Left cardiac atrium (tissue), 4 donors: ENCODE data around the gene DLGAP3. TPM values are rescaled to one million over a fixed set of nuclear protein-coding genes. Genes with fewer than 3 reads are reported as not detected.

ENCODE experiments used
- ATAC-seq, 2 donors: fragments of 200-7000 bp; cut with Tn5 transposase; one replicate each; pipeline ENCODE4 v1.9.1; 2020; ENCODE audit warnings: mild to moderate bottlenecking in 2 of 2, moderate library complexity in 2 of 2
- DNase-seq: peaks from one replicate; pipeline ENCODE4 v3.0.0-alpha.2; 2020
- intact Hi-C, 2 donors: fragments of 100-400 bp; cut with DNase I; formaldehyde crosslinking; loops; one replicate each; pipeline versions ENCODE4 v1.14.1 to v1.15.1; 2022 to 2023
- total RNA-seq, 2 donors: library from RNA; stranded (reverse); fragmentation: NEBNext Ultra II Directional; extraction: Animal tissue kit (Norgen Biotek cat#: 25700); gene quantifications; one replicate each; pipeline ENCODE4 v1.2.1, GENCODE V29; 2021
- donor health status: DM: no; HTN: yes; CAD: no.
- donor health status: DM: no; HTN: yes; CAD: no; lungs with severe emphysema.
- donor health status: DM: yes; HTN: yes; CAD: no.
- donor health status: Dilated cardiomyopathy.

Gene DLGAP3
- total RNA-seq, 2 donors from 2014 or later: 0.18 to 0.38 TPM

- no peak for DNase-seq
- no peak for ATAC-seq
- intact Hi-C loops: no loop called here
Measured at GRCh38 chr1:34930702-34931071, 1.2 kb upstream of the DLGAP3 start.

GRCh38 chr1:34929853-34930701 lies 627 bp upstream of the DLGAP3 start:
- peak in 1 of 2 donors; percentile 27 for ATAC-seq

GRCh38 chr1:34928699-34929496 lies 552 bp downstream of the DLGAP3 start:
- ATAC-seq (peak in 1 of 2 donors; percentile 27), DNase-seq (no peak)
- intact Hi-C loops: no loop called here

More at GRCh38 chr1:34929853-34930701, 627 bp upstream of the DLGAP3 start:
- DNase-seq: no peak
- intact Hi-C loops: no loop called here

- intact Hi-C loops: no loop called here
- DNase-seq (no peak), ATAC-seq (no peak)
Measured at GRCh38 chr1:34928066-34928696, 1.3 kb downstream of the DLGAP3 start.

GRCh38 chr1:34927316-34927715 lies 2.1 kb downstream of the DLGAP3 start:
- intact Hi-C loops: no loop called here
- no peak for ATAC-seq
- no peak for DNase-seq

DNA sequence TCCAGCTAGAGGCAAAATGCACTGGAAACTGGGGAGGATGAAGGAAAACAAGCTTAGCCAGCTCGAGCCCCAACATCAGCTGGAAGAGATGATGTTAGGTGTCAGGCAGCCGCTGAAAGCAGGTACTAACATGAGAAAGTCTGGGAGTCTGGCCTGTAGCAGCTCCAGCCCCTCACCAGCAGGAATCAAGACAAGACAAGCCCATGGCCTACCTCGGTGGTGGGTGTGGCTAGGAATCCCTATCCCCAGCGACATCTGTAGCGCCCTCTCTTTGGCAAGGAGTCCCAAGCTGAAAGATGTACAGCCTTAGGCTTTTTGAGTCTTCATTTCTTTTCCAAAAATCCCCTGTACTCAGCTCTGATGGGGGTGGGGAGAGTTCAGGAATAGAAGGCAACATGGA lies 2.6 kb downstream of the DLGAP3 start:
- ATAC-seq: no peak
- intact Hi-C loops: no loop called here
- DNase-seq: no peak

- DNase-seq (no peak), ATAC-seq (no peak)
- intact Hi-C loops: no loop called here
Measured at GRCh38 chr1:34926156-34926555, 3.3 kb downstream of the DLGAP3 start.

GRCh38 chr1:34925730-34926129 lies 3.7 kb downstream of the DLGAP3 start:
- intact Hi-C loops: no loop called here
- DNase-seq: no peak
- no peak for ATAC-seq

GRCh38 chr1:34924759-34925555 lies 4.5 kb downstream of the DLGAP3 start:
- ATAC-seq (peak; percentile 75 to 79), DNase-seq (peak; percentile 78)
- intact Hi-C loops: no loop called here

- intact Hi-C loops: no loop called here
- ATAC-seq (no peak), DNase-seq (no peak)
Measured at GRCh38 chr1:34923490-34923889, 6.0 kb downstream of the DLGAP3 start.

GRCh38 chr1:34918977-34919561 lies 10.4 kb downstream of the DLGAP3 start:
- ATAC-seq (peak in 1 of 2 donors; percentile 71), DNase-seq (no peak)
- intact Hi-C loops: no loop called here

GRCh38 chr1:34918386-34918976 lies 11.0 kb downstream of the DLGAP3 start:
- no peak for DNase-seq
- no peak for ATAC-seq
- intact Hi-C loops: no loop called here

DNA sequence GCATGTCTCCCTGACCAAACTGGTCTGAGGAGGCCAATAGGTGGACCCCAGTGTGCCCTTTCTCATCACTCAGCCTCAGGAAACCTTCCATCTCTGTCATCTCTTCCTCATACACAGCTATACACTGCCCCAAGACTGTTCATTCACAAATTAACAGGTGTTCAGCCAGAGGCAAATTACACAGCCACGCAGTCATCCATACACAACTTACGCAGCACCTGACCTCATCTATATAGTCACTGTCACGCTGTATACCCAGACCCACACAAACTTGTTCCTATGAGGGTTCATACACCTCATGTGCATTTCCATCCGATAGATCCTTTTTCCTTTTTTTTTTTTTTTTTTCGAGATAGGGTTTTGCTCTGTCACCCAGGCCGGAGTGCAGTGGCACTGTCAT lies 12.4 kb downstream of the DLGAP3 start:
- ATAC-seq (no peak), DNase-seq (no peak)
- intact Hi-C loops: no loop called here

- DNase-seq (no peak), ATAC-seq (no peak)
- intact Hi-C loops: no loop called here
Measured at GRCh38 chr1:34916104-34916503, 13.3 kb downstream of the DLGAP3 start.

DNA sequence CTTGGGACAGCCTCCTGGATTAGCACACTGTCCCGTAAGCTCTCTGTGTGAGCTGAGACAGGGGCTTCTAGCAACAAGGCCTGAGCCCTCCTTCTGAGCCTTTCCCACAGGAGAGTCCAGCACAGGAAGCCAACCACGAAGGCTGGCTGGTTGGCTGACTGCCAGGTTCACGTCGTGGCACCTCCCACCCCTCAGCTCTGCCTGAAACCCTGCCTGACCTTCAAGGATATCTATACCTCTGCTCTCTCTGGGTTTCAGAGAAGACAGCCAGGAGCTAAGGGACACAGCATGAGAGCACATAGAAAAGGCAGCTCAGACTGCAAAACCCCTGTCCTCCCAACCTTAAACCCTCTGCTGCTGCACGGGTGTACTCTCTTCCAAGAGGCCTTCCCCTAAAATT lies 13.9 kb downstream of the DLGAP3 start:
- intact Hi-C loops: no loop called here

DNA sequence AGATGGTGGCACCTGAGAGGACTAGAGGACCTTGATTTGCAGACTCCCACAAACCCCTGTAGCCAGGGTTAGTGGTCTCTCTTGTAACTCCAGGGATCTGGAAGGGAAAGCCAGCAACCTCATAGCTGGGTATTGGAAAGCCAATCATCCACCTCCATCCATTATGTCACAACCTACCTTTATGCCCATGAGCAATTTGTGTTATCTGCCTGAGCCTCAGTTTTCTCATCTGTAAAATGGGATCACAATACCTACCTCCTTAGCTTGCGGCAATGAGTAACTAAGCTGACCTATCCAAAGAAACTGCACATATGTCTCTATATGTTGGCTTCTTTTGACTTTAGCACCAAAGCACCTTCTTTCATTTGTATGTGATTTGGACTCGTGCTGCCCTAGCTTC lies 14.5 kb downstream of the DLGAP3 start:
- no peak for DNase-seq
- intact Hi-C loops: no loop called here
- no peak for ATAC-seq

More for the DNA sequence above, 13.9 kb downstream of the DLGAP3 start:
- ATAC-seq (no peak), DNase-seq (no peak)

DNA sequence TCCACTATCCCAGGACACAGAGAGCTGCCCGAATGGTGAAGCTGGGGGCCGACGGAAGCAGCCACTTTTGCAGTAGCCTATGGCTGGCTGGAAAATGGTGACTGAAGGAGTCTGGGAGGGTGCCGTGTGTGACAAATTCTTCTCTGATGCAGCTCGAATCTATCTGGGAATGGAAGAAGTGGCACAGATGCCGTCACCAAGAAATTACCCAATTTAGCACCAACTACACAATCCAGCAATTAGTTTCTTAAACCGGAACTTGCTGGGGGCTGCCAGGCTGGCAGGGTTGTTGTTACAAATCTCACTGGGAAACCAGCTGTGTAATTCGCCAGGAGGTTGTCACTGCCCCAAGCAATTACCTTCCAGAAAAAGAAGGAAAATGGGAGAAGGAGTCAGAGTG lies 18.0 kb downstream of the DLGAP3 start:
- ATAC-seq (no peak), DNase-seq (no peak)
- intact Hi-C loops: no loop called here

GRCh38 chr1:34910425-34910824 lies 19.0 kb downstream of the DLGAP3 start:
- DNase-seq: no peak
- intact Hi-C loops: no loop called here
- no peak for ATAC-seq
